GM18861 (cell line): Measurements from ENCODE around the gene VPS41.
"Not testable (repeated sequence)": the region's sequence is repeated elsewhere in the genome, so short reads cannot be mapped to it uniquely, and the experiment has no call there.

ENCODE experiments used
- ATAC-seq: cut with Tn5 transposase; IDR thresholded peaks from one replicate; pipeline ENCODE4 v1.9.1; 2021; ENCODE audit not compliant: unreplicated experiment

Gene VPS41

GRCh38 chr7:38855867-38856266 lies 53.1 kb downstream of the VPS41 start:
- ATAC-seq: no peak

DNA sequence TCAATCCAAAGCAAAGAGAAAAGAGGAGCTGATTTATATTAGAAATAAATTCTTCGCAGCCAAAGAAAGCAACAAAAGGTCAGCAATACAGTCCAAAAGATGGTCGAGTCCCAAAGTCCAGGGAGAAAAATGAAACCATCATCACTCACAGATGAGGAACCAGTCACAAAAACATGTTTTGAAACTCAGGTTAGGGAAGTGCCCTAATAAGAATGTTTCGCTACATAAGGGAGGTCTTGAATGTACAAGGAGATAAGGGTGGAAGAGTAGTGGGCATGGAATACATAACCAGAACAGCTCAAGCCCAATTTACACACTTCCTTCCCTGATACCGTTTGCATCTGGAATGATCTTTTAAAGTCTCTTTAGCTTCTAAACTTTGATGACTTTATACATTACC lies 53.6 kb downstream of the VPS41 start:
- no peak for ATAC-seq

DNA sequence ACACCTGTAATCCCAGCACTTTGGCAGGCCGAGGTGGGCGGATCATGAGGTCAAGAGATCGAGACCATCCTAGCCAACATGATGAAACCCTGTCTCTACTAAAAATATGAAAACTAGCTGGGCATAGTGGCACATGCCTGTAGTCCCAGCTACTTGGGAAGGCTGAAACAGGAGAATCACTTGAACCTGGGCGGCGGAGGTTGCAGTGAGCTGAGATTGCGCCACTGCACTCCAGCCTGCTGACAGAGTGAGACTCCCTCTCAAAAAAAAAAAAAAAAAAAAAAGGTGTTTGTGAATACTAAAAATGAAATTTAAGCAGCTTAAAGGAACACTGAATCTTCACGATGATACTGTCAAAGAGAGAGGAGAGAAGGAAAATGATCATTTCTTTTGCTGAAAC lies 54.0 kb downstream of the VPS41 start:
- ATAC-seq: not testable (repeated sequence)

- no peak for ATAC-seq
Measured at GRCh38 chr7:38851321-38851720, 57.7 kb downstream of the VPS41 start.

- ATAC-seq: no peak
Measured at GRCh38 chr7:38846280-38846679, 62.7 kb downstream of the VPS41 start.

DNA sequence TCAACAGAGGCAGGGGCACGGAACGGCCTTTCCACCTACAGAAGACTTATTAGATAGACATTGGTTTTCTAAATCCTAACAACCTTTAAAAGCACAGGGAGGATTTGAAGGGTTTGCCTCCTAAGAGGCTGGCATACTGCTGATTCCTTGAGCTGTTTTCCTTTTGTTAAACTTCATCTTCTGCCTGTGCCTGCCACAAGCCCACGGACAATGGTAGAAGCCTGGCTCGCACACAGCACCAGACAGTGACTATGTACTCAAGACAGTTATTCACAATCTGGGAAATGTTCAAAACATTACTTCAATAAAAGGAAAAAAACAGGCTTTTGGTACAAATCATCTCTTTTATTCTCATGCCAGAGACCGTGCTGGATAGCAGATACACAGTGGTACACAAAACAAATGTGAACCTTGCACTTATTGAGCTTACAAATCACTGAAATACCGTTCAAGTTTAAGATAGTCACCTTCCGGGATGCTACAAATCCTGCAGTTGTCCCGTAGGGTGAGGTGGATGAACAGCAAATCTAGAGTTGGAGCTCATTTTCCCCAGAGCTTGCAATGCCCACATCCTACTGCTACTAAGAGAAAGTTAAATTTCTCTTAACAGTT lies 63.9 kb downstream of the VPS41 start:
- no peak for ATAC-seq

DNA sequence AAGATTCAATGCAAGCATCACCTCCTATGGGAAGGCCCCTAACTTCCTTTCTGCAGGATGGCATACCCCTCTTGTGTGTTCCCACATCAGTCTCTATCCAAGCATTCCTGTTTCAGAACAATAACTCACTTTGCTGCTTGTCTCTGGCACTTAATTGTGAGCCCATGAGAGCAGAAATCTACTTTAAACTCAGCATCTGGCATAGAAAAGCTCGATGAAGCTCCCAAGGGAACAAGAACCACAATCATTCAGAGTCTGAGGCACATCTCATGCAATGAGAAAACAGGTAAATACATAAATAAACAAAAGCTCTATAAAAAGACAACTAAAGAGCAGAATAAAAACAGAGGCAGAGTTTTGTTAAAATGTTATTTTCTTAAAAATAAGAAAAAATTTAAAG lies 66.2 kb downstream of the VPS41 start:
- ATAC-seq: no peak

DNA sequence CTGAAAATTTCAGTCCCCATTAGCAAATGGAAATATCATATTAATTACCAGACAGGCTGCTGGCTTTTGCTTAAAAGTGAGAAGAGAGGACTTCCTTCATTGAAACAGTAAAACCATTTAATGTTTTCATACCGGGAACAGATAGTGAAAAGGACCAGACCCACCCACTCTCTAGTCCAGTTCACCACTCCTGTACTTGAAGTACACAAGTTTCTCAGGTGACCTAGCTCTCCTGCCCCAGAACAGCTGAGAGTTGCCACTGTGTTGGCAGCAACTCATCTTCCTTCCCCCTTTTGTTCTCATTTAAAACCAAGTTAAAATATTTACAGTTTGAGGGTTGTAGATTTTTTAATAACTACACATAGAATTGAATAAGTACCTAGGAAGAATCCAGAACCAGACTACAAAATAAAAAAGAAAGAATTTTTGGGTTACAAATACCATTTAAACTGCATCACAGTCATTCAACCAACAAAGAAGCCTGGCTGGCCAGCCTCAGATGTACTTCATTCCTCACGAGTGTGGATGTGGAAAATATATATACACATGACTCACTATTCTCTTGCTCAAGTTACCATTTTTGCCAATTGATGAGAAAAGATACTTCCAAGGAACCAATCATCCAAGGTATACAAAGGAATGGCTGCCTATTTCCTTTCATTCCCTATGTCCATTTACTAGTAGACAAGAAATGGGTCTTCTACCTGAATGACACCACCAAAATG lies 68.1 kb downstream of the VPS41 start:
- no peak for ATAC-seq

DNA sequence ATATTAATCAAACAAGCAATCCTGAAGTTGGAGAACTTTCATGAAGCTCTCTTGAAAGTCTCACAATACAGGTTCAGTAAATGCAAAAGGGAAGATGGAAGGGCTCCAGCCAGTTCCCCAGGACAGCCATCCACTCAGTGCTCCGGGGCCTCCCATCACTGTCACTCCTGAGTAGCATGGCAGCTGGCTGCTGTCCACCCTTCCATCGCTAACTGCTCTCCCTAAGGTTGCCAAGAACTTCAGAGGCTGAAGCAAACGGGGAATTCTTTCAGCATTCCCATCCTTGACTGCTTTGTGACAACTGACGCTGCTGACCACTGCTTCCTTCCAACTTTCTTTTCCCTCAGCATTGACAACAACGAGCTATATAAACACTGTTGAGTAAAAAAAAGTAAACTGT lies 69.1 kb downstream of the VPS41 start:
- ATAC-seq: no peak

DNA sequence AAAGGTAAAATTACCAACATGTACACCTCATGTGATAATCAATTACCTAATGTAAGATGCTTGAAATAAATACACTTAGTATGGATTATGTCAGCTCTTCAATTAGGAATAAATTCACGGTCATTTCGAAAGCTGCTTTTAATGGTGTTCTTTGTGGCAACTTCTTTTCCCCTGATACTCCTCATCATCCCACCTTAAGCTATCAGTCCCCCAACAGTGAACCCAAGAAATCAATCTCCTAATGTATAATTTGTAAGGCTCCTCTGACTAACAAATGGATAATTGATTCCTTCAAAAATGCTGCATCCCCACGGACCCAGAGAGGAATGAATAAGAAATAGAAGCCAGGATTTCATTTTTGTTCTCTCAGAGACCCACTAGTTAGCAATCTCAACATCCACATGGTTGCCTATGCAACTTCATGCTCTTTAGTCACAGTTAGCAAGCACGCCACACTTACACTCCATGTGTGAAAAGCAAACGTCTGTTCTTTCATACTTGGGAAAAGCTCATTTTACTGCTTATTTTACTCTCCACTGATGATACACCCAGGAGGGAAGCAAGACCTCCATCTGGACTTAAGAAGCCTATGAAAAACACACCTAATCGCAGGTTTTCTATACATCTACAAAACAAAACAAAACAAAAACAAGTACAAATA lies 70.1 kb downstream of the VPS41 start:
- ATAC-seq: no peak

DNA sequence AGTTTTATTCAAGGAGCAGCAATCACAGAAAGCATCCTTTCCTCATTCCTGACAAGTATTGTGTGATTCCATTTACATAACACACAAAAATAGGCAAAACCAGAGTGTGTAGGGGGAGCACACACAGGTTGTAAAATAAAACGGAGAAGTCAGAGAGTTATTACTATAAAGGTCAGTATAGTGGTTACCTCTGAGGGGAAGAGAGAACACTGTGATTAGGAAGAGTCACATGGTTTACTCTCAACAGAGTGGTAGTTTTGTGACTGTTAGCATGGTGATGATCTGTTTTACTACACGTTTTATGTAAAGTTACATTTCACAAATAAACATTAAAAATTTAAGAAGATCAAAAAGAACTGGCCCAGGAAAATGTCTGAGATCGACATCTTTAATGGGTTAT lies 74.6 kb downstream of the VPS41 start:
- ATAC-seq: no peak

- ATAC-seq: no peak
Measured at GRCh38 chr7:38833329-38833728, 75.7 kb downstream of the VPS41 start.

GRCh38 chr7:38831259-38831996 lies 77.6 kb downstream of the VPS41 start:
- no peak for ATAC-seq

DNA sequence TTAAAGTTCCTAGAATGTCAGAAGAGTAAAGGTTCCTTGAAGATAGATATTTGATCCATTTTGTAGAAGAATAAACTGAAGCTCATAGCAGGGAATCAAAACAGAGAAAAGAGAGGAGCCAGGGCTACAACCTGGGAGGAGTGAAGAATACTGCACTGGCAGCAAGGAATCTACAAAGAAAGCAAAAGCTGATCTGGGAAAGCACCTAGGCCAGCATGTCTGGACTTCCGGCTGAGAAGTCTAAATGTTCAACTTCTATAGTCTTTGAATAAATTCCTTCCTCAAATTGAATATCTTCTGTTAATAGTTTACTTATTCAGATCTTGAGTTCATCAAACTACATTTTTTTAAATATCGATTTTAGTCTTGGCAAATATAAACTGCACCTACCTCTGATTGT lies 78.2 kb downstream of the VPS41 start:
- no peak for ATAC-seq

GRCh38 chr7:38829488-38830165 lies 79.4 kb downstream of the VPS41 start:
- no peak for ATAC-seq

DNA sequence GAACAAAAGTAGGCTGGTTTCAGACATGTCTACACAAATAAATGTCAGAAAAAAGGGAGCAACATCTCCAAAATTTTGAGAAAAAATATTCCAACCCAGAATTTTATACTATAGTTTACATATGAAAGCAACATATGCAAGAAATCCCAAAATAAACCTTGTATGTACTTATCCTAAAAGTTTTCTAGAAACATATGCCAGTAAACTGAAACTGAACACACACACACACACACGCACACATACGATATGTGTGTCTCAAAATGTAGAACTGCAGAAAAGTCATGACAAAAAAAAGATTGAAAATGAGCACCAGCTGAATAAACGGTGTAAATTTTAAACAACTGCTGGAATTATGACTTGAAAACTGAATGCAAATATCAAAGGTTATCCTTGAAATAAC lies 81.0 kb downstream of the VPS41 start:
- ATAC-seq: no peak

- ATAC-seq: no peak
Measured at GRCh38 chr7:38825721-38826440, 83.1 kb downstream of the VPS41 start.

DNA sequence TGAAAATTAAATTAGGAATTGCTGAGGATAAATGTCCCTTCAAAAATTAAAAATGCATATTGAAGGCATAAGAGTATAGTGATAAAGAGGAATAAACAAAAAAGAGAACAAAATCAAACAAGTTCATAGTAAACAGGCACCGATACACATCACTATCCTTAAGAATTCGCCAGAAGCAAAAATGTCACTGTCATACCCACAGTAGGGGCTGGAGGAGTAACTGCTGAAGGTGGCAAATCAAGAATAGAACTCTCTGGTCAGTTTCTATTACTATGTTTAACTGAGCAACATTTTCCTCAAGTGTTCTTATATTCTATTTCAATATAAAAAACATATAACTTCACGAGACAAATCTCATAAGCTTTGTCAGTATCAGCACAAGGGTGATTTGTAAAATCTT lies 84.0 kb downstream of the VPS41 start:
- ATAC-seq: no peak

DNA sequence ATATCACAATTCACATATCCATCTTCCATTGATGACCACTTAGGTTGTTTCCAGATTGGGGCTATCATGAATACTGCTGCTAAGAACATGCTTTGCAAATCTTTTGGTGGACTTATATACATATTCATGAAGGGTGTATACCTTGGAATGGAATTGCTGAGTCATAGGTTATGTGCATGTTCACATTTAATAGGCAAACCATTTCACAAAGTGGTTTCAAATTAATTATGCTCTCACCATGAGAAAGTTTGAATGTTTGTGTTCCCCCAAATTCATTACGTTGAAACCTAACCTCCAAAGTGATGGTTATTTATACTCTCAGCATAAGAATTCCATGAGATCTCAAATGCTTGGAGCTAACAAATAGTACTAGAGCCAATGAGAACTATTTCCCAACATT lies 86.4 kb downstream of the VPS41 start:
- ATAC-seq: no peak

DNA sequence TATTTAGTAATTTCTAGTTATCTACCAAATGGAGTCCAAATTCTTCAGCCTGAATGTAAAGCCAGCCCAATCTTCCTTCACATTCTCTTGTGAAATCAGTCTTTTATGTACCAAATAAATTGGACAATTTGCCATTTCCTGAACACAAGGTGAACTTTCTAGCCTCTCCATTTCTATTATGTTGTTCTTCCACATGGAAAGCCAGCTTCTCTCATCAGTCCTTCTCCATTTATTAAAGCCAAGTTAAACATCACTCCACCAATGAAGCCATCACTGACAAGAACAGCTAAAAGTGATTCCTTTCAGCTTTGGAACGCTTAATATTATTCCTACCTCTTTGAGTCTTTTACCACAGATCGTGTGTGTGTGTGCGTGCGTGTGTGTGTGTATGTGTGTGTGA lies 88.4 kb downstream of the VPS41 start:
- ATAC-seq: no peak

DNA sequence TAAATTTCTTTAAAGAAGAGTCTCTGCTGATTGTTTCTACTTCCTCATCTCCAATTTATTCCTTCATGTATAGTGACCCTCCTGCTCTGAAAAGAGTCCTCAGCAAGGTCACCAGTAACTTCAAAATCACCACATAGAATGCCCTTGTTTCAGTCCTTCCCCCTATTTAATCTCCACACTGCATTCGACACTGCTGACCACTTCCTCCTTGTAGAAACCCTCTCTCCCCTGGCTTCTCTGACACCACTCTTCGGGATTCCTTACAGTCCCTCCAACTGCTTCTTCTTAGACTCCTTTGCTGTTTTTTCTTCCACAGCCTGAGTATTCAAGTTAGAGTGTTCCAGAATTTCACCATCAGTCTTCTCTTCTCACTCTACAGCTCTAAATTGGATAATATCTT lies 89.5 kb downstream of the VPS41 start:
- ATAC-seq: no peak
